HG03095 (cell line): ENCODE data around the gene HOXA4.

Source experiments
- ATAC-seq: cut with Tn5 transposase; IDR thresholded peaks from one replicate; pipeline ENCODE4 v1.9.1; 2021; ENCODE audit warnings: moderate library complexity; ENCODE audit not compliant: unreplicated experiment

HOXA4 gene

DNA sequence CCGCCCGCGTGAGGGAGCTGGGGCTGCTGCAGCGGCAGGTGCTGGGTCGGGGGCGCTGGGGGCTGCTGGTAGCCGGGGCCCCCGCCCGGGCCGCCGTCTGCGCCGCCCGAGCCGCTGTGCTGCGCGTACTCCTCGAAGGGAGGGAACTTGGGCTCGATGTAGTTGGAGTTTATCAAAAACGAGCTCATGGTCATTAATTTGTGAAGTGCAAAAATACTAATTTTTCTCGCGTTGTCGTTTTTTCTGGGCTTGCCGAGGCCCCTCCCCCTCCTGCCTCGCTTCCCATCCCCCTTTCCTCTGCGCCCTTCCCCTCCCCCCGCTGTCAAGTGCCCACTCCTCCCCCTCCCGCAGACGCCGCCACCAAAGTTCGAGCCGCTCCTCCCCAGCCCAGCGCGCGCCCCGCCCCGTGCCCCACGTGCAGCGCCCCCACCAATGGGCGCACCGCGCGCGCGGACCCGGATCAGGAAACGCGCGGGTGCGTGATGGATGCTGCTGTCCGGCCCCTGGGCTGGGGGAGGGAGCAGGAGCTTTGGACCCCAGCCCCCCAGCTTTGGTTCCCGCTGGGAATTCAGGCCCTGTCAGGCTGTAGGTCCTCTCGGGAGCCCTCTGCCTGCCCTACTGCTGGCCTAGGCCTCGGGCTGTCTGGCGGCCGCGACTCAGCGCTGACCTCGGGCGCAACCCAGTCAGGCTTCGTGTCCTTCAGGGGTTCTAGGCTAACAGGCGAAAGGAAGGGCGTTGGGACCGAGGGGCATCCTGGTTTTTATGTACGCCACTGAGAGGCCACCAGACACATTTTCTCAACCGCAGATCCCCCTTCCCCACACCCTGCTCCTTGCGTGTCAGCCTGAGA lies at the start of gene HOXA4:
HOXA4 (minus strand) TSS at position 218 of the 850 bp plus-strand sequence; CDS start at position 194, 24 bp downstream.
- no peak for ATAC-seq

DNA sequence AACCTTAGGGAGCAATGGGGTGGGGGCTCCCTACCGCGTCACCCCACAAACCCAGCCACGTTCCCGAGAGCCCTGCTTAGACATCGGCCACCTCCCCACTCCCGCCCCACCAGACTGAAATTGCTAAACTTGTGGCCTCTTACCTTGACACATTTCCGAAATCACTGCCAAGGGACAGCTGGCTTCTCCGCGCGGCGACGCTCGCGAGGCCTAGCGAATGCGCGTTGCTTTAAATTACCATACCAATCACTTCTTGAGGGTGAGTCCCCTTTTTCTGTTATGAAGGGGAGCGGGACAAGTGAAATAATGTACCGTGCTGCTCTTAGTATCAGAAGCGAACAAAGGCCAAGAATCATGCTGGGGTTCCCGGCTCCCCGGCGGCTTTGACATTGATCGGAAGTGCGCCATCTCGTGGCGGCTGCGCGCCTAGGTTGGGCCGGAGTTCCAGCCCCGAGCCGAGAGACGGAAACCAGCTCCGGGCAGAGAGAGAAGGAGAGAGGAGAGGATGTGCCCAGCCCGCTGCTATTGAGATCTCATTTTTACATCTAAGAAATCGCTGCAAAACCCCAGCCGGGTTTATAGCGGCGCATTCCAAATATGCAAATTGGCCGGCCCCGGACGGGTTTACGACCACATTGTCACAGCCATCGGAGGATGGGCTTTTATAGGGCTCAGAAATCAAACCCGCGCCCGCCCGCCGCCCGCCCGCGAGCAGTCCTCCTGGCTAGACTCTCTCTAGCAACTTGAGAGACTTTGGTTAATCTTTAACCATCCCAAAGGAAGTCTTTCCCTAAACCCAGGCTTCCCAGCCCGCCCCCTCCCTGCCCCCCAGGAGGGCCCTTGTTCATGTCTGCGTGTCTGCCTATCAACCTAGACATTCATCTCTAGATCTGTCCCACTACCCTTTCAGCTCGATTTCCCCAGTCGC lies 49.2 kb upstream of the HOXA4 start:
- no peak for ATAC-seq

DNA sequence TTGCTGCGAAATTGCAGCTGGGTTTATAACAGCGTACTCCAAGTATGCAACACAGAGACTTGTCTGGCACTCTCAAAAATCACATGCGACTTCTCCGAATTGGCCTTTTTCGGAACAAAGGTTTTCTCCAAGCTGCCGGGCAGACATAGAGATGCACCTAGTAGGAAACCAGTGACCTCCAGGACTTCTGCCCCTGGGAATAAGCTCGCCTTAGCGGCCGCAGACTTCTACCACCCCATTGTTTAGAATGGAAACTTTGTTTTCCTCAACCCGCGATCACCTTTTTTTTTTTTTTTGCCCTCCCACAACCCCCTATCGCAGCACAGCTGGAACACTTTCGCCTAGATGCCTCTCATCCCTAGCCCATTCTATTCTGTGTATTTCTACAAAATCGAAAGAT lies 48.5 kb upstream of the HOXA4 start:
- ATAC-seq = no peak

DNA sequence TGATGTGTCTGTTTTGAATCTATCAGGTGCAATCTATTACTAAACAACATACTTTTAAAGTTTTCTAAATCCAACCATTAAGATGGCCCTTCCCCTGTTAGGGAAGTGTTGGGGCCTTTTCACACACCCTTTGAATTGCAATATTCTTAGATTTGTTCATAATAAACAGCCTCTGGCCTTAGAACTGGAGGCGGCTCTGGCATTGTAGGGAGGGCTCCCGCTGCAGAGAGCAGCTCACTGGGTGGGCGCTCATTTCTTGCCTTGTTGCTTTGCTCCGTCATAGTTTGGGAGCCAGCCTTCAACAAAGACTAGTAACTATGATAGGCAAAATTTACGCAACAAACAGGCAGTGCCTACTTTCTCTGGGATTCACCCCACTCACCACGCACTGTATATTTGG lies 47.8 kb upstream of the HOXA4 start:
- ATAC-seq = no peak

GRCh38 chr7:27177795-27178320 lies 47.3 kb upstream of the HOXA4 start:
- ATAC-seq = no peak

DNA sequence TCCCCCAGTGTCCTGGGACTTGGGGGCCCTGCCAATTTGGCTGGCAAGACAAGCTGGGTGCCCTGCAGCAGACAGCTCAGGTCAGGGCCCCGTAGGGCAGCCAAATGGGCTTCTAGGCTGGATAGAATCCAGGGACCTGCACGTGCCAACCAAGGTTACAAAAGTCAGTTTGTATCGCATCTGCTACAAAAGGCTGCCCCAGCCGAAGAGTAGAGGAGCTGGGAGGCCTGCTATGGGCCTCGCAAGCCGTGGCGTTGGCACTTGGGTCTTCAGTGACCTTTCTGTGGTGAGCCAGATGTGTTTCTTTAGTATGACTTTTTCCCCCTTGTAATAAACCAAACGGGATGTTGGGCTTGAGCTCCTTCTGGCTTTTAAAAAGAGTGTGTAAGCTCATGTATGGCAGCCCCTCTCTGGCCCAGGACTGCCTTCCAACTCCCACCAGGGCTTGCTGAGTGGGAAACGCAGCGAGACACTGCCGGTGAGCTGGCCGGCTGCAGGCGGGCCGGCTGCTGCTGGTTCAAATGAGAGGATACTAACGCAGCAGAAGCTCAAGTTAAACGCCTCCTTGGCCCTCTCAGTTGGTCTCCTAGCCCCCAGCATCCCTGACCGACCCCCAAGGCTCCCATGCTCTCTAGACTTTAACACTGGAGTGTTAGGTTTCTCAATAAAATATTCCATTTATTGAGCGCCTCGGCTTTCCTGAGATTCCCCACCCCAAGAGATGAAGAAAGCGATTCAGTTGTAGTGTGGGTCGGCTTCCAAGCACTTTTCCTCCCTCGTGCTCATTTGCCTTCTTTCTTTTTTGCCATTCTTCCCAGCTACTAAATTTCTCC lies 46.6 kb upstream of the HOXA4 start:
- no peak for ATAC-seq

- no peak for ATAC-seq
Measured at GRCh38 chr7:27176524-27176845, 45.9 kb upstream of the HOXA4 start.

DNA sequence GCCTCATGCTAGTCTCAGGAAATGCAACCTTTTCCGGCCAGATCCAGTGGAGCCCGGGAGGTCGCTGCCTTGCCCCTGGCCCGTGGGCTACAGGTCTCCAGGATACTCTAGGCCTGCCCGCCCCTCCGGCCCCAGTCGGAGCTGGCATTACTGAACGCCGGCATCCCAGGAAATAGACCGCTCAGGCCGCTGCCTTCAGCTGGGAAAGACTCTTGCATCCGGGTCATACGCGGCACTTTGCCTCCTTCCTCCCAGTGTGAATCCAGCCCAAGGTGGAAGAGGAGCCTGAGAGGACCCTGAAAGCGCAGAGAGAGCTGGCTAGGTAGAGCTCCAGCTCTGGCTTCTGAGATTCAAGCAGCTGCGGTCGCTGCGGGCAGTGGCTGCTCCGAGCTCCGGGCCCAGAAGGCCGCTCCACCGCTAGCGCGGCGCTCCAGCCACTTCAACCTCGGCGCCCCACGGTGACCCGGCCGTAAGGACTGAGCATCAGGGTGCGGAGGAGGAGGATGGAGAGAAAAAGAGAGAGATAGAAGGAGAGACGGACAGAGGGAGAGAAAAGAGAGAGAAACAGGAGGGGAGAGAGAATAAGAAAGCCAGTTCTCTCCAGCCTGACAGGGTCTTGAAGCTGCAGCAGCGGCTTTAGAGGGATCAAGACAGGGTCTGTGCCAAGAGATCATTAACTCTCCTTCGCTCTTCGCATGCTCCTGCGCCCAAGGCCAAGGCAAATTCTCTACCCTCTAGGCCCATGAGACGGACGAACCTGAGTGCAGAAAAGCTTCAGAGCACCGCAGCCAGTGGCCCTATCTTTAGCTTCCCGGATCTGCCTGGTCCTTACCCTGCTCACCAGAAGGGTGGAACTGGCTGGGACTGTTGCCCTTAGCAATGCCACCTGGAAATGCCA lies 45.3 kb upstream of the HOXA4 start:
- ATAC-seq = no peak

DNA sequence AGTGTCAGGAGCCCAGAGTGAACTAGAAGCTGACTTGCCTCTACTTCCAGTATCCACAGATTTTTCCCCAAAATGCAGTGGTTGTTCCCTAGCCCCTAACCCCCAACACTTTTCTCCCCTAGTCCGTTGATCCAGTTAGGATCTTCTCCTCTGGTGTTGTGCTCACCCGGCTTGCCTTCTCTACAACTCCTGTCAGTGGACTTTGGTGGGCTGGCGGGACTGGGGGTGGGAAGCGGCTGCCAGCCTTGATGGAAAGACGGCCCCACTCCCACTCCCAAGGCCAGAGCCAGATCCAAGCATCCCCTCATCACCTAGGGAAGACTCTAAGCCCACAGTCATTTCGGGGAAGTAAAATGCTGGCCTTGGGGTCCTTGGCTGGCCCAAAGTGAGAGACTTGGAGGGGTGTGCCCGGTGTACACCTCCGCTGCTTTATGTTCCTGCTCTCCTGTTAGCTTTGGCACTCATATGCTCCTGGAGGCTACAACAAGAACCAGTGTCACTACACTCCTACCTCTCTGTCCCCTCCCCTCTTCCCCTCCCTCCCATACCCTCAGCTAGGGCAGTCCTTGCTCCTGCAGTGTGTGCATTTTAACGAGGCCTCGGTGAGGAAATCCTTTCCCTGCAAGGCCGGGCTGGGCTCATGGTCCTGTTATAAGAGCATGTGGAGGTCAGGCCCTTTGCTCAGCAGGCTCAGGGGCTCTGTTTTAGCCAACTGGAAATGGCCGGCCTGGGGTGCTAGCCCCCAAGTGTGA lies 44.5 kb upstream of the HOXA4 start:
- ATAC-seq = no peak

- no peak for ATAC-seq
Measured at GRCh38 chr7:27173956-27174873, 43.7 kb upstream of the HOXA4 start, which contains the start of gene HOXA10. Gene HOXA10, minus strand, starts transcription at chr7:27174320. Its CDS starts 14 bp downstream, at chr7:27174306.

- ATAC-seq = no peak
Measured at GRCh38 chr7:27173511-27173955, 43.0 kb upstream of the HOXA4 start.

GRCh38 chr7:27172823-27173510 lies 42.4 kb upstream of the HOXA4 start:
- ATAC-seq = no peak

GRCh38 chr7:27172315-27172774 lies 41.8 kb upstream of the HOXA4 start:
- no peak for ATAC-seq

- no peak for ATAC-seq
Measured at GRCh38 chr7:27171637-27172314, 41.2 kb upstream of the HOXA4 start.

GRCh38 chr7:27171325-27171636 lies 40.7 kb upstream of the HOXA4 start:
- no peak for ATAC-seq

DNA sequence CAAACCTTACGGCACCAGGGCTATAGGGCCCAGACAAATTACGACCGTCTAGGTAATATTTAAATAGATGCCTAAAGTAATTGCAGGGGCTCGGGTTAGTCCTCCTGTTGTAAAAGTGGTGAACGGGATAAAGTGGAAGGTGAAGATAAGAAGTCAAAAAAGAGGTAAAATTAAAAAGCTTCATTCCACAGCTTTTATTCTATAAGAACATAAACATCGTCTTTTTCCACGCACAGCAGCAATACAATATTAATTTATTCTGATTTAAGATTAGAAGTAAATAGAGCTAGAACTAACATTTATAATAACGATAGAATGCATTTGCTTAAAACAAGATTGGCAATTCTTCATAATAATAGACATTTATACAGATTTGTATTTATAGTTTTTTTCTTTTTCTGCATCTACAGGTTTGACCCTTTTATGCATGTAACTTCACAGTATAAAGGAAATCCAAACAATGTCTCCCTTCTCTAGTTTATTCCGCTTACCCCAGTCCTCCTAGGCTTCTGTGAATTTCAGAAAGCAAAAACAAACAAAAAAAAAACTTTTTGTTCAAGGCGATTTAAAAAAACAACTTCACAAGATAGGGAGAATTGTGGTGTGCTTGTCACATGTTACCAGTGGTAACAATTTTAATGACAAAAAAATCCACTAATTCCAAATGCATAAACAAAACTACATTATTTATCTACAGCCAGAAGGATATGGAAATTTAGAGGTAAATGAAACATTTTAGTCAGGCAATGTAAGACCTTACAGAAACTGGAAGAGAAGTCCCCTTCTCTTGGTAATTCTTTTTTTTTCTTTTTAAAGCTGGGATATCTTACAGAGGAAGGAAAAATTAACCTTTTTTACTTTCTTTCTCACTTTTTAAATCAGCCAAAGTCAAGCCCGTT lies 40.1 kb upstream of the HOXA4 start:
- no peak for ATAC-seq
